ENCODE data around the gene MEF2C.

GRCh38 chr5:88875341-88876234 is 7.4 kb downstream of the MEF2C start:
- TF ChIP-seq POLR2A (IDR thresholded peaks at IDR 0.05; ENCODE audit: low read depth, low read length) (peak; percentile 42; the same call in 1 of the 2 replicates), POLR2AphosphoS5 (IDR thresholded peaks at IDR 0.05; ENCODE audit: low read depth, low read length) (peak; percentile 49; the same call in 1 of the 2 replicates), TAF1 (IDR thresholded peaks at IDR 0.05; ENCODE audit: borderline replicate concordance, low read depth, low read length) (no peak)
